H1 (cell line): ENCODE results near the gene PHYHD1. TPM values are rescaled to one million over a fixed set of nuclear protein-coding genes. Genes with fewer than 3 reads are reported as not detected.

ENCODE experiments used
- CTCF ChIA-PET: fragments of 300-600 bp; sonication (Branson Sonifier 250); formaldehyde crosslinking; loops from one replicate; lab custom pipeline; 2021; ENCODE audit not compliant: partially characterized antibody; lab: Charles Lee
- POLR2A ChIA-PET: fragments of 300-600 bp; sonication (Branson Sonifier 250); formaldehyde crosslinking; loops from one replicate; lab custom pipeline; 2021; ENCODE audit warnings: inconsistent platforms; ENCODE audit not compliant: partially characterized antibody; lab: Charles Lee
- DNase-seq, 2 experiments: peaks; one replicate each; pipeline versions ENCODE4 v3.0.0 to v3.0.0-alpha.2; 2010 to 2022; ENCODE audit warnings: low spot score in 2 of 2, low read depth in 1 of 2, mixed read lengths in 1 of 2
- FAIRE-seq: peaks from 2 replicates; lab custom pipeline; 2011; peaks lifted over from hg19 to GRCh38; lab: Jason Lieb, UNC
- H2AFZ ChIP-seq: 2 replicates; pipeline ENCODE4 v1.8.1; 2012; ENCODE audit warnings: low read length, inconsistent platforms
- H2AK5ac ChIP-seq: 2 replicates; pipeline ENCODE4 v1.6.1; 2013; ENCODE audit warnings: low read depth, low read length
- H2BK120ac ChIP-seq: replicated peaks from 2 replicates; pipeline ENCODE3; 2013; ENCODE audit warnings: low read depth, low read length, inconsistent platforms
- H2BK12ac ChIP-seq: 2 replicates; pipeline ENCODE4 v1.6.1; 2013; ENCODE audit warnings: low read depth, low read length
- H2BK15ac ChIP-seq: 2 replicates; pipeline ENCODE4 v1.6.1; 2013; ENCODE audit warnings: low read length
- H2BK20ac ChIP-seq: 2 replicates; pipeline ENCODE4 v1.6.1; 2013; ENCODE audit warnings: low read length
- H2BK5ac ChIP-seq: 2 replicates; pipeline ENCODE4 v1.6.1; 2013; ENCODE audit warnings: low read depth, low read length
- H3K14ac ChIP-seq: 2 replicates; pipeline ENCODE4 v1.6.1; 2013; ENCODE audit warnings: inconsistent platforms; ENCODE audit not compliant: insufficient read length
- H3K18ac ChIP-seq: 2 replicates; pipeline ENCODE4 v1.6.1; 2013; ENCODE audit warnings: low read length; ENCODE audit errors: extremely low read depth
- H3K23ac ChIP-seq: 2 replicates; pipeline ENCODE4 v1.6.1; 2013; ENCODE audit warnings: inconsistent platforms; ENCODE audit not compliant: insufficient read length
- H3K23me2 ChIP-seq: 2 replicates; pipeline ENCODE4 v1.6.1; 2013; ENCODE audit warnings: low read depth, low read length
- H3K27ac ChIP-seq: 2 replicates; pipeline ENCODE4 v1.6.1; 2011; ENCODE audit warnings: low read depth, low read length, inconsistent platforms
- H3K27me3 ChIP-seq, 4 experiments: replicated peaks in 1 of 4; 1 replicate in 1 of 4; 2 replicates in 3 of 4; pipeline versions ENCODE4 v1.6.1 to v1.8.1; 2011 to 2013; ENCODE audit warnings: low read length in 3 of 4, mild to moderate bottlenecking in 3 of 4, inconsistent platforms in 2 of 4, mixed read lengths in 2 of 4, moderate library complexity in 1 of 4; ENCODE audit not compliant: control insufficient read depth in 3 of 4, insufficient read depth in 3 of 4; ENCODE audit errors: extremely low read depth in 1 of 4
- H3K36me3 ChIP-seq, 4 experiments: 2 replicates each; pipeline versions ENCODE4 v1.6.1 to v1.8.1; 2011 to 2013; ENCODE audit warnings: mild to moderate bottlenecking in 4 of 4, low read length in 3 of 4, moderate library complexity in 2 of 4, control low read depth in 1 of 4, inconsistent platforms in 1 of 4; ENCODE audit not compliant: insufficient read depth in 4 of 4, control insufficient read depth in 2 of 4
- H3K4ac ChIP-seq: replicated peaks from 2 replicates; pipeline ENCODE3; 2013; ENCODE audit warnings: low read length, low read depth, mixed read lengths, inconsistent platforms; ENCODE audit not compliant: insufficient read length
- H3K4me1 ChIP-seq, 4 experiments: replicated peaks in 1 of 4; 1 replicate in 1 of 4; 2 replicates in 3 of 4; pipeline versions ENCODE4 v1.6.1 to v1.8.1; 2011 to 2013; ENCODE audit warnings: low read length in 3 of 4, inconsistent platforms in 2 of 4, mixed read lengths in 1 of 4; ENCODE audit not compliant: insufficient read depth in 4 of 4, control insufficient read depth in 3 of 4
- H3K4me2 ChIP-seq, 2 experiments: 2 replicates each; pipeline versions ENCODE4 v1.6.1 to v1.8.1; 2011 to 2013; ENCODE audit warnings: low read depth in 2 of 2, low read length in 2 of 2, control low read depth in 1 of 2, inconsistent platforms in 1 of 2, mild to moderate bottlenecking in 1 of 2; ENCODE audit not compliant: insufficient read depth in 1 of 2
- H3K4me3 ChIP-seq, 4 experiments: fragments of 200-600, 300-600 bp in 1 of 4; sonication (generic), shearing (Covaris generic), sonication (Bioruptor Twin) in 1 of 4; 2 replicates each; pipeline versions ENCODE4 v1.5.1 to v1.8.1; 2011 to 2016; ENCODE audit warnings: low read length in 4 of 4, low read depth in 3 of 4, control low read depth in 2 of 4, inconsistent platforms in 2 of 4, mild to moderate bottlenecking in 2 of 4, mixed read lengths in 1 of 4, moderate library complexity in 1 of 4; ENCODE audit not compliant: insufficient read depth in 2 of 4; ENCODE audit errors: extremely low read depth in 1 of 4
- H3K56ac ChIP-seq: replicated peaks from 2 replicates; pipeline ENCODE3; 2013; ENCODE audit warnings: low read depth, mild to moderate bottlenecking, mixed read lengths, low read length, inconsistent platforms; ENCODE audit not compliant: insufficient read length
- H3K79me1 ChIP-seq: 2 replicates; pipeline ENCODE4 v1.6.1; 2013; ENCODE audit warnings: low read depth, low read length, control low read depth
- H3K79me2 ChIP-seq, 2 experiments: 2 replicates each; pipeline versions ENCODE4 v1.6.1 to v1.8.1; 2012 to 2013; ENCODE audit warnings: low read length in 2 of 2, mild to moderate bottlenecking in 2 of 2, inconsistent platforms in 1 of 2; ENCODE audit not compliant: insufficient read depth in 2 of 2, control insufficient read depth in 1 of 2
- H3K9ac ChIP-seq, 4 experiments: replicated peaks in 1 of 4; 1 replicate in 1 of 4; 2 replicates in 3 of 4; pipeline versions ENCODE4 v1.6.1 to v1.8.1; 2011 to 2013; ENCODE audit warnings: low read depth in 3 of 4, low read length in 3 of 4, control low read depth in 2 of 4, mild to moderate bottlenecking in 2 of 4, moderate library complexity in 2 of 4, inconsistent platforms in 1 of 4; ENCODE audit errors: extremely low read depth in 1 of 4
- H3K9me3 ChIP-seq, 2 experiments: 2 replicates each; pipeline versions ENCODE4 v1.6.1 to v1.8.1; 2012 to 2013; ENCODE audit warnings: mild to moderate bottlenecking in 2 of 2, moderate library complexity in 2 of 2, control low read depth in 1 of 2, inconsistent platforms in 1 of 2, low read depth in 1 of 2, low read length in 1 of 2, mixed read lengths in 1 of 2; ENCODE audit not compliant: insufficient read depth in 2 of 2
- H4K20me1 ChIP-seq, 2 experiments: replicated peaks in 1 of 2; 2 replicates each; pipeline versions ENCODE3 to v1.8.1; 2011 to 2013; ENCODE audit warnings: inconsistent platforms in 2 of 2, low read length in 2 of 2, mild to moderate bottlenecking in 1 of 2; ENCODE audit not compliant: insufficient read depth in 2 of 2, control insufficient read depth in 1 of 2
- H4K5ac ChIP-seq: 2 replicates; pipeline ENCODE4 v1.6.1; 2013; ENCODE audit warnings: low read length, low read depth, mixed read lengths, inconsistent platforms; ENCODE audit not compliant: insufficient read length
- H4K8ac ChIP-seq: 2 replicates; pipeline ENCODE4 v1.8.0; 2013; ENCODE audit warnings: mild to moderate bottlenecking, moderate library complexity, low read length, inconsistent platforms; ENCODE audit not compliant: insufficient read depth; ENCODE audit errors: extremely low read depth
- H4K91ac ChIP-seq: replicated peaks from 2 replicates; pipeline ENCODE3; 2013; ENCODE audit warnings: low read length, mixed read lengths, inconsistent platforms; ENCODE audit not compliant: insufficient read length
- CTBP2 ChIP-seq: IDR thresholded peaks from 2 replicates; pipeline ENCODE4 v1.7.0; 2011; ENCODE audit warnings: borderline replicate concordance, mild to moderate bottlenecking, moderate library complexity, mixed read lengths, low read length; ENCODE audit not compliant: insufficient read depth, insufficient read length
- FOSL1 ChIP-seq: IDR thresholded peaks from 2 replicates; pipeline ENCODE4 v1.6.1; 2011; ENCODE audit warnings: mild to moderate bottlenecking, low read depth, low read length, moderate library complexity; ENCODE audit not compliant: insufficient read depth
- KDM1A ChIP-seq: fragments of 200-600, 300-600 bp; sonication (generic); IDR thresholded peaks from 2 replicates; pipeline ENCODE4 v1.7.1; 2016; ENCODE audit warnings: mild to moderate bottlenecking, low read length, borderline replicate concordance
- NRF1 ChIP-seq: IDR thresholded peaks from 2 replicates; pipeline ENCODE4 v1.6.1; 2011; ENCODE audit warnings: mild to moderate bottlenecking, low read depth, low read length, improper control_type of control experiment
- POLR2AphosphoS5 ChIP-seq: IDR thresholded peaks from 2 replicates; pipeline ENCODE4 v1.6.1; 2011; ENCODE audit warnings: low read depth, low read length
- WGBS, 2 experiments: shearing (Covaris generic) in 1 of 2; methylation state at CpG; one replicate each; pipeline versions ENCODE4 v1.1.6 to v1.1.7; 2013 to 2015; ENCODE audit warnings: low lambda C conversion rate in 2 of 2, mixed read lengths in 2 of 2, inconsistent platforms in 1 of 2, low coverage in 1 of 2, missing lambda C conversion rate in 1 of 2; ENCODE audit not compliant: insufficient replicate concordance in 2 of 2, insufficient coverage in 1 of 2, insufficient read length in 1 of 2; ENCODE audit errors: extremely low coverage in 1 of 2, missing lambda C conversion rate in 1 of 2; 5-methylcytosine and 5-hydroxymethylcytosine counted together
- polyA plus RNA-seq, 7 experiments: library from polyadenylated mRNA; depleted of rRNA in 3 of 7; stranded (reverse) in 5 of 7; unstranded in 2 of 7; fragments of >200 nt in 5 of 7; fragments of 200-250 nt in 2 of 7; gene quantifications; 1 replicate in 5 of 7; 2 replicates in 1 of 7; 4 replicates in 1 of 7; pipeline versions ENCODE4 v1.2.1 to v1.2.3, GENCODE V29; 2011 to 2013; ENCODE audit warnings: missing spikeins in 2 of 7, mixed read lengths in 2 of 7
- total RNA-seq: library from RNA; stranded (reverse); fragmentation: NEBNext Ultra II Directional; extraction: Animal tissue kit (Norgen Biotek cat#: 25700); gene quantifications from 2 replicates; pipeline ENCODE4 v1.2.1, GENCODE V29; 2021

Gene PHYHD1
- total and polyA plus RNA-seq, 2 of the 8 experiments (the other 6 are each of a cell fraction or from before 2014, with no cell fraction given): 14.1 to 25.6 TPM

GRCh38 chr9:128913048-128913900 lies 7.5 kb upstream of the PHYHD1 start:
- peak overlapping the region; percentile 90 for H2BK5ac ChIP-seq
- H3K36me3 ChIP-seq: peaks cover 9 to 50% (median 42%) of the 10 kb centered on the region in 4 experiments
- H3K4me2 ChIP-seq: peak overlapping the region in 1 of 2 experiments; percentile 46; a peak in 1 of 4 replicates
- WGBS, 2 experiments: 91% methylated on average over 15 of the region's 15 CpGs; no CpG with 5 or more reads in 1 of the 2 experiments
- TF ChIP-seq KDM1A (no peak), CTBP2 (no peak), POLR2AphosphoS5 (0 out of 2 replicates have a peak, but pooled peaks have one; percentile 23), FOSL1 (no peak), NRF1 (no peak)
- no peak overlapping the region for H3K14ac ChIP-seq
- no peak overlapping the region for H4K5ac ChIP-seq
- peak overlapping the region; percentile 90; the same call in 1 of the 2 replicates for H2BK20ac ChIP-seq
- FAIRE-seq: no peak
- peak overlapping the region; percentile 73 for H3K27ac ChIP-seq
- no peak overlapping the region for H3K23ac ChIP-seq
- no peak overlapping the region for H2BK120ac ChIP-seq
- H3K27me3 ChIP-seq: no peaks in the 10 kb centered on the region
- peak overlapping the region; percentile 71 for H3K18ac ChIP-seq
- no peak overlapping the region for H2AFZ ChIP-seq
- H3K56ac ChIP-seq: no peak overlapping the region
- H2BK12ac ChIP-seq: peak overlapping the region; percentile 99
- peak overlapping the region; percentile 76 for H2AK5ac ChIP-seq
- peaks cover 0 to 24% (median 18%) of the 10 kb centered on the region in 4 experiments; a peak in 6 of 7 replicates for H3K4me1 ChIP-seq
- no peak overlapping the region for H3K4me3 ChIP-seq
- H3K9me3 ChIP-seq: no peaks in the 10 kb centered on the region
- H3K79me2 ChIP-seq: peaks cover 0 to 60% of the 10 kb centered on the region in 2 experiments; a peak in 2 of 4 replicates
- no peak overlapping the region for H4K8ac ChIP-seq
- no peak overlapping the region for H3K4ac ChIP-seq
- H3K23me2 ChIP-seq: no peaks in the 10 kb centered on the region
- H3K9ac ChIP-seq: no peak overlapping the region
- CTCF ChIA-PET: interaction anchor here (1.0 to 3.9 kb wide), 4 partner anchors 15 to 20 kb away, joined by 3 to 26 read pairs (median 14); no protein-coding TSS in a partner anchor
- no peak for DNase-seq
- H4K91ac ChIP-seq: no peak overlapping the region
- H4K20me1 ChIP-seq: peaks cover 27 to 34% of the 10 kb centered on the region in 2 experiments
- H3K79me1 ChIP-seq: peaks cover 15% of the 10 kb centered on the region
- peak overlapping the region; percentile 55; the same call in 1 of the 2 replicates for H2BK15ac ChIP-seq
- POLR2A ChIA-PET: interaction anchor here (1.3 to 1.9 kb wide), 2 partner anchors 7 to 8 kb away, joined by 3 to 14 read pairs; partner anchors contain the start of gene PHYHD1
